ENCODE data around the gene PRDM16. TPM values are rescaled to one million over a fixed set of nuclear protein-coding genes. Genes with fewer than 3 reads are reported as not detected.

The PRDM16 gene
- polyA plus RNA-seq, 1 of the 3 experiments (the other 2 are of a cell fraction): not detected

GRCh38 chr1:3116150-3116510, 47.1 kb downstream of the PRDM16 start:
- DNase-seq: no peak
- H3K27me3 ChIP-seq (ENCODE audit: insufficient read depth): no peaks in the 10 kb centered on the region
- no peaks in the 10 kb centered on the region for H3K36me3 ChIP-seq (replicated peaks in 1 of 2; ENCODE audit: control insufficient read depth in 1 of 2, insufficient read depth in 2 of 2, low read length in 1 of 2)
- H4K20me1 ChIP-seq (ENCODE audit: insufficient read depth): no peaks in the 10 kb centered on the region
- H3K9me2 ChIP-seq: no peaks in the 10 kb centered on the region
- H3K27ac ChIP-seq (ENCODE audit: low read depth in 2 of 2, low read length in 1 of 2): no peak overlapping the region
- H3K4me2 ChIP-seq: no peak overlapping the region
- no peaks in the 10 kb centered on the region for H3K4me1 ChIP-seq (ENCODE audit: control insufficient read depth in 1 of 2, insufficient read depth in 2 of 2, low read depth in 1 of 2, low read length in 1 of 2)
- ChIA-PET CTCF (interaction anchor here (0.5 kb wide), 1 partner anchor 362 kb away, joined by 4 read pairs; no protein-coding TSS in a partner anchor), POLR2A (no interaction called here)
- no peak overlapping the region for H3K9ac ChIP-seq
- H3K79me2 ChIP-seq (ENCODE audit: insufficient read depth): no peaks in the 10 kb centered on the region
- no peak overlapping the region for H2AFZ ChIP-seq (ENCODE audit: low read depth)
- 53% methylated on average over 2 of the region's 18 CpGs for WGBS (ENCODE audit: low lambda C conversion rate)
- no peaks in the 10 kb centered on the region for H3F3A ChIP-seq (replicated peaks; ENCODE audit: insufficient read depth)
- TF ChIP-seq MAX (IDR thresholded peaks at IDR 0.05; ENCODE audit: low read depth) (no peak), RAD21 (IDR thresholded peaks at IDR 0.05; ENCODE audit: low read length) (no peak), MEF2A (IDR thresholded peaks at IDR 0.05; ENCODE audit: borderline replicate concordance, low read depth) (no peak), FOXM1 (IDR thresholded peaks at IDR 0.05; ENCODE audit: low read depth) (no peak), TEAD4 (IDR thresholded peaks at IDR 0.05; ENCODE audit: borderline replicate concordance, insufficient read depth) (no peak), PBX3 (IDR thresholded peaks at IDR 0.05) (no peak), EZH2phosphoT487 (IDR thresholded peaks at IDR 0.05; ENCODE audit: borderline replicate concordance, low read depth) (no peak), SMC3 (IDR thresholded peaks at IDR 0.05; ENCODE audit: low read depth, low read length) (no peak), ZBTB33 (IDR thresholded peaks at IDR 0.05; ENCODE audit: borderline replicate concordance, low read depth) (no peak), NFIC (IDR thresholded peaks at IDR 0.05; ENCODE audit: borderline replicate concordance) (no peak), GABPA (IDR thresholded peaks at IDR 0.05; ENCODE audit: low read depth) (no peak), FOSL2 (IDR thresholded peaks at IDR 0.05; ENCODE audit: borderline replicate concordance, low read depth) (no peak), TAF1 (IDR thresholded peaks at IDR 0.05; ENCODE audit: borderline replicate concordance, low read depth, low read length) (no peak), RFX5 (IDR thresholded peaks at IDR 0.05; ENCODE audit: low read length) (no peak), FOXJ3 (CRISPR knock-in tag; IDR thresholded peaks at IDR 0.05) (no peak), RCOR1 (IDR thresholded peaks at IDR 0.05; ENCODE audit: low read length) (no peak), USF1 (IDR thresholded peaks at IDR 0.05; ENCODE audit: borderline replicate concordance, low read depth) (no peak), JUND (IDR thresholded peaks at IDR 0.05) (no peak)
- H3K9me3 ChIP-seq: no peaks in the 10 kb centered on the region
- no peak overlapping the region for H3K4me3 ChIP-seq (ENCODE audit: low read depth in 2 of 2, low read length in 1 of 2)

All from SK-N-SH (cell line).